CD14-positive monocyte (primary cell): ENCODE measurements around the gene RBM28. TPM values are rescaled to one million over a fixed set of nuclear protein-coding genes. Genes with fewer than 3 reads are reported as not detected.

ENCODE experiments used
- DNase-seq, 3 donors: peaks; one replicate each; pipeline ENCODE4 v3.0.0-alpha.2; 2011 to 2022
- H2AFZ ChIP-seq: 2 replicates; pipeline ENCODE4 v1.6.0; 2012; ENCODE audit warnings: mild to moderate bottlenecking, low read depth, low read length, inconsistent platforms; ENCODE audit not compliant: insufficient read depth, poor library complexity, severe bottlenecking
- H3K27ac ChIP-seq, 2 donors: 1 replicate in 1 of 2; 2 replicates in 1 of 2; pipeline ENCODE4 v1.5.1; 2012 to 2013; ENCODE audit warnings: low read length in 2 of 2, control low read depth in 1 of 2, inconsistent platforms in 1 of 2, low read depth in 1 of 2, mild to moderate bottlenecking in 1 of 2
- H3K27me3 ChIP-seq, 2 donors: one replicate each; pipeline versions ENCODE4 v1.6.0 to v1.6.1; 2011 to 2013; ENCODE audit warnings: low read length in 2 of 2; ENCODE audit not compliant: control insufficient read depth in 2 of 2, insufficient read depth in 2 of 2
- H3K36me3 ChIP-seq, 2 donors: replicated peaks in 1 of 2; 1 replicate in 1 of 2; 2 replicates in 1 of 2; pipeline versions ENCODE4 v1.5.1 to v1.6.1; 2012 to 2013; ENCODE audit warnings: low read length in 2 of 2, control low read depth in 1 of 2, inconsistent platforms in 1 of 2, mild to moderate bottlenecking in 1 of 2; ENCODE audit not compliant: insufficient read depth in 2 of 2, control insufficient read depth in 1 of 2
- H3K4me1 ChIP-seq, 2 donors: 1 replicate in 1 of 2; 2 replicates in 1 of 2; pipeline versions ENCODE4 v1.5.1 to v1.6.1; 2012 to 2013; ENCODE audit warnings: low read length in 2 of 2, control low read depth in 1 of 2, inconsistent platforms in 1 of 2, mild to moderate bottlenecking in 1 of 2, moderate library complexity in 1 of 2; ENCODE audit not compliant: insufficient read depth in 2 of 2, control insufficient read depth in 1 of 2
- H3K4me2 ChIP-seq: replicated peaks from 2 replicates; pipeline ENCODE3; 2012; ENCODE audit warnings: low read length, moderate library complexity, mild to moderate bottlenecking; ENCODE audit not compliant: poor library complexity, severe bottlenecking; ENCODE audit errors: extremely low read depth
- H3K4me3 ChIP-seq, 3 experiments: fragments of 200-600 bp in 1 of 3; sonication (generic) in 1 of 3; replicated peaks in 1 of 3; 1 replicate in 2 of 3; 2 replicates in 1 of 3; pipeline ENCODE4 v1.5.1; 2011 to 2013; ENCODE audit warnings: low read length in 3 of 3, mild to moderate bottlenecking in 3 of 3, control low read depth in 2 of 3, low read depth in 2 of 3, inconsistent platforms in 1 of 3, moderate library complexity in 1 of 3
- H3K79me2 ChIP-seq: 2 replicates; pipeline ENCODE4 v1.6.0; 2012; ENCODE audit warnings: mild to moderate bottlenecking, control low read depth, inconsistent platforms, low read length, moderate library complexity; ENCODE audit not compliant: insufficient read depth
- H3K9ac ChIP-seq: 2 replicates; pipeline ENCODE4 v1.6.0; 2017; ENCODE audit warnings: low read length, mild to moderate bottlenecking; ENCODE audit not compliant: insufficient read depth, poor library complexity, severe bottlenecking
- H3K9me3 ChIP-seq, 2 donors: replicated peaks in 1 of 2; 1 replicate in 1 of 2; 2 replicates in 1 of 2; pipeline versions ENCODE4 v1.5.1 to v1.6.1; 2012 to 2013; ENCODE audit warnings: low read length in 2 of 2, control low read depth in 1 of 2; ENCODE audit not compliant: control insufficient read depth in 1 of 2, insufficient read depth in 1 of 2
- H4K20me1 ChIP-seq: 2 replicates; pipeline ENCODE4 v1.6.0; 2012; ENCODE audit warnings: mild to moderate bottlenecking, low read length, control low read depth, moderate library complexity; ENCODE audit not compliant: insufficient read depth
- H3K27ac Mint-ChIP-seq, 7 donors: one replicate each; pipeline ENCODE4 v1.8.0; 2020; ENCODE audit warnings: mild to moderate bottlenecking in 7 of 7, mixed read lengths in 7 of 7, moderate library complexity in 6 of 7, inconsistent platforms in 2 of 7
- H3K27me3 Mint-ChIP-seq, 3 donors: one replicate each; pipeline ENCODE4 v1.8.0; 2021 to 2022; ENCODE audit warnings: low read depth in 3 of 3, mild to moderate bottlenecking in 3 of 3, mixed read lengths in 3 of 3, moderate library complexity in 3 of 3, inconsistent platforms in 1 of 3
- H3K36me3 Mint-ChIP-seq, 2 donors: one replicate each; pipeline ENCODE4 v1.8.0; 2020; ENCODE audit warnings: mixed read lengths in 2 of 2, inconsistent platforms in 1 of 2, mild to moderate bottlenecking in 1 of 2
- H3K4me1 Mint-ChIP-seq: one replicate; pipeline ENCODE4 v1.8.0; 2020; ENCODE audit warnings: mild to moderate bottlenecking, mixed read lengths
- H3K4me3 Mint-ChIP-seq, 2 donors: one replicate each; pipeline ENCODE4 v1.8.0; 2020; ENCODE audit warnings: mild to moderate bottlenecking in 2 of 2, mixed read lengths in 2 of 2, moderate library complexity in 1 of 2
- H3K9me3 Mint-ChIP-seq, 7 donors: one replicate each; pipeline ENCODE4 v1.8.0; 2020 to 2022; ENCODE audit warnings: mixed read lengths in 7 of 7, mild to moderate bottlenecking in 6 of 7, moderate library complexity in 6 of 7, inconsistent platforms in 2 of 7
- WGBS: methylation state at CpG from one replicate; pipeline ENCODE4 v1.1.5; 2013; ENCODE audit warnings: missing lambda C conversion rate; ENCODE audit not compliant: insufficient coverage; 5-methylcytosine and 5-hydroxymethylcytosine counted together
- intact Hi-C, 2 donors: fragments of 100-400 bp; cut with micrococcal nuclease; formaldehyde crosslinking; loops; one replicate each; pipeline versions ENCODE4 v1.15.0 to v1.15.1; 2023
- polyA plus RNA-seq, 3 donors: library from polyadenylated mRNA; depleted of rRNA in 1 of 3; unstranded in 2 of 3; stranded (reverse) in 1 of 3; fragments of 300-500 nt in 2 of 3; fragments of >200 nt in 1 of 3; fragmentation: Illumina TruSeq in 2 of 3; gene quantifications; 1 replicate in 2 of 3; 2 replicates in 1 of 3; pipeline ENCODE4 v1.2.3, GENCODE V29; 2012 to 2021
- TF ChIP-seq, protein P1 (sequence below): fragments of 200-600 bp; IDR thresholded peaks from one replicate; pipeline ENCODE4 v1.8.0; 2022; ENCODE audit warnings: antibody characterized with exemption, mild to moderate bottlenecking

Gene RBM28
- polyA plus RNA-seq, 3 donors: 4.0 to 14.4 (median 4.9) TPM

GRCh38 chr7:128384726-128385125 lies 41.0 kb upstream of the RBM28 start:
- TF ChIP-seq, protein P1, sequence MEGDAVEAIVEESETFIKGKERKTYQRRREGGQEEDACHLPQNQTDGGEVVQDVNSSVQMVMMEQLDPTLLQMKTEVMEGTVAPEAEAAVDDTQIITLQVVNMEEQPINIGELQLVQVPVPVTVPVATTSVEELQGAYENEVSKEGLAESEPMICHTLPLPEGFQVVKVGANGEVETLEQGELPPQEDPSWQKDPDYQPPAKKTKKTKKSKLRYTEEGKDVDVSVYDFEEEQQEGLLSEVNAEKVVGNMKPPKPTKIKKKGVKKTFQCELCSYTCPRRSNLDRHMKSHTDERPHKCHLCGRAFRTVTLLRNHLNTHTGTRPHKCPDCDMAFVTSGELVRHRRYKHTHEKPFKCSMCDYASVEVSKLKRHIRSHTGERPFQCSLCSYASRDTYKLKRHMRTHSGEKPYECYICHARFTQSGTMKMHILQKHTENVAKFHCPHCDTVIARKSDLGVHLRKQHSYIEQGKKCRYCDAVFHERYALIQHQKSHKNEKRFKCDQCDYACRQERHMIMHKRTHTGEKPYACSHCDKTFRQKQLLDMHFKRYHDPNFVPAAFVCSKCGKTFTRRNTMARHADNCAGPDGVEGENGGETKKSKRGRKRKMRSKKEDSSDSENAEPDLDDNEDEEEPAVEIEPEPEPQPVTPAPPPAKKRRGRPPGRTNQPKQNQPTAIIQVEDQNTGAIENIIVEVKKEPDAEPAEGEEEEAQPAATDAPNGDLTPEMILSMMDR: no peak
- Histone ChIP-seq H3K79me2 (no peaks in the 10 kb centered on the region), H3K27me3 (no peaks in the 10 kb centered on the region), H3K4me2 (no peak overlapping the region), H2AFZ (no peak overlapping the region), H4K20me1 (no peaks in the 10 kb centered on the region), H3K9me3 (no peaks in the 10 kb centered on the region), H3K27ac (no peak overlapping the region), H3K4me1 (peaks cover 15 to 17% of the 10 kb centered on the region in 2 donors), H3K36me3 (no peaks in the 10 kb centered on the region), H3K9ac (no peak overlapping the region), H3K4me3 (no peak overlapping the region)
- Mint-ChIP-seq H3K4me3 (no peak overlapping the region), H3K27me3 (peaks cover 8 to 15% (median 11%) of the 10 kb centered on the region in 3 donors), H3K36me3 (no peaks in the 10 kb centered on the region), H3K27ac (peak overlapping the region in 1 of 7 donors; percentile 15), H3K9me3 (peaks cover 0 to 3% (median 0%) of the 10 kb centered on the region in 7 donors), H3K4me1 (peaks cover 27% of the 10 kb centered on the region)
- intact Hi-C loops: loop anchor here in 1 of 2 donors (5.0 kb wide), 1 partner anchor 677 kb away; no protein-coding TSS in a partner anchor
- DNase-seq: no peak
- 100% methylated on average over 1 of the region's 7 CpGs for WGBS

DNA sequence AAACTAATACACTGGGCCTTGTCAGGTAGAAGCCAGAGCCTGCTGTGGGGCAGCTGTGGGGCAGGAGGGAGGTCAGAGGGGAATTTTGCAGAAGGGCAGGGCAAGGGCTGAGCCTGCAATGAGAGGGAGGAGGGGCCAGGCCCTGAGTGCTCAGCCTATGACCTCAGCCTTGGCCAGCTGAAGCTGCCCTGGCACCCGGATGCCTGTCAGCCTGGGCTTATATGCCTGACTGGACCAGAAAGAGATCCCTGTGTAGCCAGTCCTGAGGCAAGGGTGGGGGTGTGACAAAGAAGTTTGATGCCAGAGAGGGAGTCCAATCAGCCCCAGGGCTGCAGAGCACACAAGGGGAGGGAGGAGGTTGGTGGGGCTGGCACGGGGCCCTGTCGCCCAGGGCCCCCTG lies 40.1 kb upstream of the RBM28 start:
- TF ChIP-seq, protein P1: no peak
- H4K20me1 ChIP-seq: no peaks in the 10 kb centered on the region
- no peaks in the 10 kb centered on the region for H3K36me3 ChIP-seq
- H3K9ac ChIP-seq: no peak overlapping the region
- no peak overlapping the region for H3K27ac Mint-ChIP-seq
- no peak overlapping the region for H3K27ac ChIP-seq
- H3K4me1 Mint-ChIP-seq: peaks cover 27% of the 10 kb centered on the region
- no peak overlapping the region for H2AFZ ChIP-seq
- H3K4me3 ChIP-seq: no peak overlapping the region
- peaks cover 8 to 10% (median 9%) of the 10 kb centered on the region in 3 donors for H3K27me3 Mint-ChIP-seq
- DNase-seq: no peak
- no peak overlapping the region for H3K4me2 ChIP-seq
- no CpG with 5 or more reads among the region's 3 CpGs for WGBS
- no peaks in the 10 kb centered on the region for H3K79me2 ChIP-seq
- H3K4me3 Mint-ChIP-seq: no peak overlapping the region
- H3K9me3 Mint-ChIP-seq: peaks cover 0 to 3% (median 0%) of the 10 kb centered on the region in 7 donors
- intact Hi-C loops: no loop called here
- no peaks in the 10 kb centered on the region for H3K27me3 ChIP-seq
- H3K36me3 Mint-ChIP-seq: no peaks in the 10 kb centered on the region
- peaks cover 15 to 17% of the 10 kb centered on the region in 2 donors for H3K4me1 ChIP-seq
- no peaks in the 10 kb centered on the region for H3K9me3 ChIP-seq
